GM19035 (cell line): Measurements from ENCODE around the gene C20orf204.
"Not testable (repeated sequence)": the region's sequence is repeated elsewhere in the genome, so short reads cannot be mapped to it uniquely, and the experiment has no call there.

Experiments
- ATAC-seq: cut with Tn5 transposase; IDR thresholded peaks from one replicate; pipeline ENCODE4 v1.9.1; 2021; ENCODE audit not compliant: unreplicated experiment

Gene C20orf204

GRCh38 chr20:64082126-64082731 lies 46.2 kb downstream of the C20orf204 start:
- ATAC-seq, result no peak

GRCh38 chr20:64082820-64083377 lies 46.9 kb downstream of the C20orf204 start:
- ATAC-seq, result no peak

GRCh38 chr20:64083378-64083803 lies 47.4 kb downstream of the C20orf204 start:
- ATAC-seq, result no peak

- ATAC-seq, result no peak
Measured at GRCh38 chr20:64083804-64084684, 48.1 kb downstream of the C20orf204 start, which contains the start of gene LKAAEAR1. TSS of gene LKAAEAR1 (minus strand) at chr20:64084398. CDS start at chr20:64084219, 179 bp downstream.

GRCh38 chr20:64084685-64085152 lies 48.7 kb downstream of the C20orf204 start:
- no peak for ATAC-seq

GRCh38 chr20:64086801-64087200 lies 50.8 kb downstream of the C20orf204 start:
- no peak for ATAC-seq

GRCh38 chr20:64087226-64087825 lies 51.3 kb downstream of the C20orf204 start:
- not testable (repeated sequence) for ATAC-seq

- ATAC-seq, result not testable (repeated sequence)
Measured at GRCh38 chr20:64088586-64088985, 52.6 kb downstream of the C20orf204 start.
